Cardiac muscle cell (in vitro differentiated cells and primary cell): Measurements from ENCODE around the gene CPSF7. TPM values are rescaled to one million over a fixed set of nuclear protein-coding genes. Genes with fewer than 3 reads are reported as not detected.
A peak's percentile ranks its signal among the peaks of the same experiment; 100 is the strongest.

Experiments used
- DNase-seq, 2 donors: peaks; one replicate each; pipeline versions ENCODE4 v3.0.0 to v3.0.0-alpha.2; 2010 to 2017; ENCODE audit warnings: low read depth in 1 of 2, low spot score in 1 of 2
- H3K27ac ChIP-seq: fragments of 200-600 bp; sonication (generic); 2 replicates; pipeline ENCODE4 v1.5.1; 2016
- H3K27me3 ChIP-seq: fragments of 200-600 bp; sonication (generic); 2 replicates; pipeline ENCODE4 v1.6.0; 2016; ENCODE audit warnings: control low read depth
- H3K36me3 ChIP-seq: fragments of 200-600 bp; sonication (generic); 2 replicates; pipeline ENCODE4 v1.5.1; 2016; ENCODE audit warnings: control low read depth
- H3K4me1 ChIP-seq: fragments of 200-600 bp; sonication (generic); 2 replicates; pipeline ENCODE4 v1.8.1; 2017; ENCODE audit warnings: low read depth, mild to moderate bottlenecking, mixed run types
- H3K4me3 ChIP-seq: fragments of 200-600 bp; sonication (generic); 2 replicates; pipeline ENCODE4 v1.5.1; 2016; ENCODE audit warnings: mild to moderate bottlenecking
- H3K9me3 ChIP-seq: fragments of 200-600 bp; sonication (generic); 2 replicates; pipeline ENCODE4 v1.5.1; 2017; ENCODE audit warnings: low read depth, mild to moderate bottlenecking, control low read depth
- CTCF ChIP-seq: IDR thresholded peaks from 2 replicates; pipeline ENCODE4 v1.5.1; 2012; ENCODE audit warnings: low read depth, mild to moderate bottlenecking, low read length
- polyA plus RNA-seq: library from polyadenylated mRNA; unstranded; fragments of >200 nt; fragmentation: Nextera tagmentation; extraction: Ambion mirVana; gene quantifications from 2 replicates; pipeline ENCODE4 v1.2.1, GENCODE V29; 2016
- total RNA-seq: library from RNA; depleted of rRNA; stranded (reverse); fragments of >200 nt; gene quantifications from 2 replicates; pipeline ENCODE4 v1.2.3, GENCODE V29; 2016

The CPSF7 gene
- total and polyA plus RNA-seq, 2 experiments from 2014 or later: 34.6 to 64.7 TPM

DNA sequence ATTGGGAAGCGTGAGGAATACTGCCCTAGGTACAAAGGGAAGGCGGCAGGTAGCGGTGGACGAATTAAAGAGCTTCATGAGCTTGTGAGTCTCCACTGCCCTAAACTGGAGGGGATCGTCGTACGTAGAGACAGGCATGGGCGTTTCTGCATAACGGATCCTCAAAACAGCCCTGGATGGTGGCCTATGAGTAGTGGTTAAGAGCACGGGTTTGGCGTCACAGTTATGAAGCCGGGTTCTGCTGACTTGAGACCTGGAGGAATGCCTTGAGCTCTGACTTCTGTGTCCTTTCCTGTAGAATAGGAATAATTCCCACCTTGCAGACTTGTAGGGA lies 67.3 kb downstream of the CPSF7 start:
- peaks cover 9% of the 10 kb centered on the region for H3K4me1 ChIP-seq
- DNase-seq: peak; percentile 55 to 67
- peaks cover 30% of the 10 kb centered on the region for H3K36me3 ChIP-seq
- H3K27me3 ChIP-seq: no peaks in the 10 kb centered on the region
- H3K4me3 ChIP-seq: peak overlapping the region; percentile 60
- TF ChIP-seq CTCF: no peak
- H3K27ac ChIP-seq: peak overlapping the region; percentile 98
- no peaks in the 10 kb centered on the region for H3K9me3 ChIP-seq

DNA sequence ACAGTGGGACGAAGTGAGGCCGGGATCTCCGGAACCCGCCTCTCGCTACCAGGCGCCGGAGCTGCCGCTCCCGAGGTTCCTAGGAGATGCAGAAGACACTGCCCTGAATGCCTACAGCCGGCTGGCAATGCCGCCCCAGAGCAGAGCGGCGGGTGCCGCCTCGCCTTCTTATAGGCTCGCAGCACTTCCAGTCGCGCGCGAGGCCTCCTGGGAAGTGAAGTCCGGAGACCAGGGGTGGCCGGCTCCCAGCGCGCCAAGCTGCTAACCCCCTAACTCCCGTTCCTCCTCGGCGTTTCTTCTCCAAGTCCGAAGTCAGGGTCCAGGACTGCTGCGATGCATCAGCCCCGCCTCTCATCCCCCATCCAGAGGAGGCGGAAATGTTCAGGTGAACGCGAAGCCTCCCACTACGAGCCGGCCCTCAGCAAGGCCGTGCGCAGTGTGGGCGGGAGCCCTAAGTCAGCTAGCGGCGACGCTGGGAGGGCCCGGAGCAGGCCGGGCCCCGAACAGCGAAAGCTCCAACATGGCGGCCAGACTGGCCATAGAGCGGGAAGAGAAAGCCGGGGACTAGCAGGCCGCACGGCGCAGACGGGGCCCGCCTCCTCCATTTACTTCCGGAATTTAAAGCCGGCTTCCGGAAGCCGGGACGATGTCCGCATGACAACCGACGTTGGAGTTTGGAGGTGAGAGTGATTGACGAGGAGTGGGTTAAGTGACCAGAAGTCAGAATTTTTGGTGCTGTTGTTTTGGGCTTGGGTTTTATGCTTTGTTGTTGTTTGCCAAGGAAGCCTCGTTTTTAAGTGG lies 67.8 kb downstream of the CPSF7 start, which contains the start of the genes CYB561A3 and TMEM138:
TSS of gene CYB561A3 (minus strand) at position 142 of the 801 bp plus-strand sequence. CDS start 5,169 bp downstream, outside the sequence.
TSS of gene TMEM138 (plus strand) at position 634 of the 801 bp plus-strand sequence. CDS start 2,017 bp downstream, outside the sequence.
- Histone ChIP-seq H3K4me1 (peaks cover 9% of the 10 kb centered on the region), H3K4me3 (peak within 1 kb of the TSS; percentile 60), H3K27me3 (no peaks in the 10 kb centered on the region), H3K27ac (peak within 1 kb of the TSS; percentile 98), H3K36me3 (peaks cover 24% of the 10 kb centered on the region), H3K9me3 (no peaks in the 10 kb centered on the region)
- TF ChIP-seq CTCF: no peak
- peak; percentile 95 for DNase-seq

DNA sequence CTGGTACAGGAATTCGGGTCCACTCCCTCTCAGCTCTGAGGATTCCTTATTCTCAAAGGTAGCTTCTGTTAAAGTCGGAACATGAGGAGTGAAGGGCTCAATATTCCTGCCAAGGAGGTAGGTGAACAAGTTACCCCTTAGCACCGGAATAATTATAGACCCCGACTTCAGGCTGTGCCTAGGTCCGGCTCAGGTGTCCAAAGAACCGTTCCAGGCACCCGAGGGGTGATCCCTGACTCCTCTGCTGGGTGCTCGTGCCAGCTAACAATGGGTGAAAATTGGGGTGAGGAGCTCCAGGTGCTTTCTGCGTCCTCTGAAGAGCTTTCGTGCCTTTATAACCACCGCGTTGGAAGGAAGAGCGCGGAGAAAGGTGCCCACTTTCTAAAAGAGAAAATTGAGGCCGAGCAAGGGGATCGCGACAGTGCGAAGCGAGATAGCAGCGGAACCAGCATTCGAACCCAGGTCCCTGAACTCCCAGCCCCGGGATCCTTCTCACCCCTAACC lies 68.5 kb downstream of the CPSF7 start:
- no peak for DNase-seq
- Histone ChIP-seq H3K4me3 (peak overlapping the region; percentile 60), H3K36me3 (peaks cover 19% of the 10 kb centered on the region), H3K9me3 (no peaks in the 10 kb centered on the region), H3K27ac (peak overlapping the region; percentile 98), H3K27me3 (no peaks in the 10 kb centered on the region), H3K4me1 (peaks cover 9% of the 10 kb centered on the region)
- no peak for TF ChIP-seq CTCF

- H3K9me3 ChIP-seq: no peaks in the 10 kb centered on the region
- no peak for DNase-seq
- H3K4me3 ChIP-seq: no peak overlapping the region
- TF ChIP-seq CTCF: no peak
- peaks cover 9% of the 10 kb centered on the region for H3K4me1 ChIP-seq
- peaks cover 7% of the 10 kb centered on the region for H3K36me3 ChIP-seq
- no peaks in the 10 kb centered on the region for H3K27me3 ChIP-seq
- H3K27ac ChIP-seq: no peak overlapping the region
These were observed 70.3 kb downstream of the CPSF7 start for GRCh38 chr11:61359516-61359915.

DNA sequence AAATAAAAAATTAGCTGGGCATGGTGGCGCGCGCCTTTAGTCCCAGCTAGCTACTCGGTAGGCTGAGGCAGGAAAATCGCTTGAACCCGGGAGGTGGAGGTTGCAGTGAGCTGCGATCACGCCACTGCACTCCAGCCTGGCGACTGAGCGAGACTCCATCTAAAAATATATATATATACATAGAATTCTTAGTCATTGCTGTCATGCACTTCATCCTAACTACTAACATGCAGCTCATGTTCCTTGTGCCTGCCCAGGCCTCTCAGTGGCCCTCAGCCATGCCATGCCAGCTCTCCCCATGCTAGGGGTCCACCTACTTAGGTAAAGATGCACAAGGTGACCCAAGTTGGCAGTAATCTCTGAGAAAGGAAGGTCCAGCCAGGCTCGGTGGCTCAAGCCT lies 71.2 kb downstream of the CPSF7 start:
- H3K4me1 ChIP-seq: peaks cover 9% of the 10 kb centered on the region
- no peak for TF ChIP-seq CTCF
- DNase-seq: no peak
- no peaks in the 10 kb centered on the region for H3K27me3 ChIP-seq
- no peaks in the 10 kb centered on the region for H3K9me3 ChIP-seq
- no peak overlapping the region for H3K4me3 ChIP-seq
- H3K36me3 ChIP-seq: no peaks in the 10 kb centered on the region
- H3K27ac ChIP-seq: no peak overlapping the region
